Measurements from ENCODE around the gene FOXD4L1. TPM values are rescaled to one million over a fixed set of nuclear protein-coding genes. Genes with fewer than 3 reads are reported as not detected.
"Not testable (repeated sequence)": the region's sequence is repeated elsewhere in the genome, so short reads cannot be mapped to it uniquely, and the experiment has no call there.

Gene FOXD4L1
- total RNA-seq: under 1 TPM; 0.11 to 0.32 TPM

GRCh38 chr2:113498365-113498764 is at the start of gene FOXD4L1:
Gene FOXD4L1 (plus strand): TSS chr2:113498665. CDS start chr2:113499257, 592 bp downstream.
- H3K4me1 Mint-ChIP-seq; H3K9me3 Mint-ChIP-seq; H3K27ac Mint-ChIP-seq; ATAC-seq (replicated peaks): not testable (repeated sequence)
- H3K4me3 Mint-ChIP-seq: peak within 1 kb of the TSS; percentile 27
- H3K27me3 Mint-ChIP-seq: peaks cover 18% of the 10 kb centered on the region
- H3K36me3 Mint-ChIP-seq (ENCODE audit: low read depth): peaks cover 12% of the 10 kb centered on the region

DNA sequence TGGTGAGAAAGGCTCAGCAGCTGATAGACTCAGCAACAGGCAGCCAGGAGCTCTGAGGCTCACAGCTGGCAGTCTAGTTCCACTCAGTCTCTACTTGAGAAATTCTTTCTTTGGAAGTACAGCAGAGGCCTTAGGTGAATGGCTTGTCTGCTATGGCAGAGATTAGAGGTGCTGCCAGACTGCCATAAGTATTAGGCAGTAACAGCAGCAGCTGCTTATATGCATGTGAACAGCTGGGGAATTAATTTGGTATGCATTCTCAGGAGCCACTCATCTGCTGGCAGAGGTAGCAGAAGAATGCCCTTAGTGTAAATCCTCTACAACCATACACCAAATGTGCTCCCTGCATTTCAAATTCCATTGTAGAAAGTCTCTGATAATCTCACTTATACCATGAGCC is 32.7 kb upstream of the FOXD4L1 start:
- not testable (repeated sequence) for ATAC-seq (replicated peaks); H3K4me1 Mint-ChIP-seq; H3K36me3 Mint-ChIP-seq (ENCODE audit: low read depth); H3K4me3 Mint-ChIP-seq; H3K27ac Mint-ChIP-seq; H3K27me3 Mint-ChIP-seq; H3K9me3 Mint-ChIP-seq

- H3K27me3 Mint-ChIP-seq; ATAC-seq (replicated peaks); H3K27ac Mint-ChIP-seq; H3K4me3 Mint-ChIP-seq; H3K4me1 Mint-ChIP-seq; H3K9me3 Mint-ChIP-seq: not testable (repeated sequence)
- peaks cover 41% of the 10 kb centered on the region for H3K36me3 Mint-ChIP-seq (ENCODE audit: low read depth)
Measured at GRCh38 chr2:113476688-113477368, 21.6 kb upstream of the FOXD4L1 start.

DNA sequence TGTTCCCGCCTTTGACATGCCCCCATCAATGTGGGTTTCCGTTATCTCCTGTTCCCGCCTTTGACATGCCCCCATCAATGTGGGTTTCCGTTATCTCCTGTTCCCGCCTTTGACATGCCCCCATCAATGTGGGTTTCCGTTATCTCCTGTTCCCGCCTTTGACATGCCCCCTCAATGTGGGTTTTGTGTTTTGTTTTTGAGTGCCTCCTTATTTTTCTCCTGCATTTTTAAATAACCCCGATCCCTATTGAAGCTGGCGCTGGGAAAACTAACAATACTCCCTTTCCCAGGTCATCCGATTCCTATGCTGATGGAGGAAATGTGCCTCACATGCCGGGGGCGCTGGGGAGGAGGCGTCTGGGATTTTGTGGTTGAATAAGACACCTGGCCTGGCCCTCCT is 1.9 kb upstream of the FOXD4L1 start:
- ATAC-seq (replicated peaks); H3K27ac Mint-ChIP-seq; H3K9me3 Mint-ChIP-seq; H3K4me1 Mint-ChIP-seq; H3K27me3 Mint-ChIP-seq; H3K4me3 Mint-ChIP-seq: not testable (repeated sequence)
- peaks cover 12% of the 10 kb centered on the region for H3K36me3 Mint-ChIP-seq (ENCODE audit: low read depth)

- H3K27ac Mint-ChIP-seq; H3K4me1 Mint-ChIP-seq; H3K9me3 Mint-ChIP-seq; ATAC-seq (replicated peaks): not testable (repeated sequence)
- Mint-ChIP-seq H3K4me3 (peak overlapping the region; percentile 27), H3K27me3 (peaks cover 18% of the 10 kb centered on the region), H3K36me3 (ENCODE audit: low read depth) (peaks cover 12% of the 10 kb centered on the region)
Measured at GRCh38 chr2:113499019-113499885, 787 bp downstream of the FOXD4L1 start.

DNA sequence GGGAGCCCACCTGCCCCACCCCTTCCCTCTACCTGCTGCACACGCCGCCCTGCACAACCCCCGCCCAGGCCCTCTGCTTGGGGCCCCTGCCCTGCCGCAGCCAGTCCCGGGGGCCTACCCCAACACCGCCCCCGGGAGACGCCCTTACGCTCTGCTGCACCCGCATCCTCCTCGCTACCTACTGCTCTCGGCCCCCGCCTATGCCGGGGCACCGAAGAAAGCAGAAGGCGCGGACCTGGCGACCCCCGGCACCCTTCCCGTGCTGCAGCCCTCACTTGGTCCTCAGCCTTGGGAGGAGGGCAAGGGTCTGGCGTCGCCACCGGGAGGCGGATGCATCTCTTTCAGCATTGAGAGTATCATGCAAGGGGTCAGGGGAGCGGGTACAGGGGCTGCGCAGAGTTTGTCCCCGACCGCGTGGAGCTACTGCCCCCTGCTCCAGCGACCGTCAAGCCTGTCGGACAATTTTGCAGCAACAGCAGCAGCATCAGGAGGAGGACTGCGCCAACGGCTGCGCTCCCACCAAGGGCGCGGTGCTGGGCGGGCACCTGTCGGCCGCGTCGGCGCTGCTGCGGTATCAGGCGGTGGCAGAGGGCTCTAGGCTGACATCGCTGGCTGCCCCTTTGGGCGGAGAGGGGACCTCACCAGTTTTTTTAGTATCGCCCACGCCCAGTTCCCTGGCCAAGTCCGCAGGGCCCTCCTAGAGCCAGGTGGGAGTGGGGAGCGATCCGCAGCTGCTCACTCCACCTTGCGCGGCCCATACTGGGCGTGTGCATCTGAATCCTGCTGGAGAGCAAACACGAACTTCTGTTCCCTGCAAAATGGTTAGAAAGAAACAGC is 1.6 kb downstream of the FOXD4L1 start:
- not testable (repeated sequence) for H3K27ac Mint-ChIP-seq; H3K9me3 Mint-ChIP-seq; ATAC-seq (replicated peaks); H3K4me1 Mint-ChIP-seq
- H3K27me3 Mint-ChIP-seq: peaks cover 18% of the 10 kb centered on the region
- H3K36me3 Mint-ChIP-seq (ENCODE audit: low read depth): peaks cover 12% of the 10 kb centered on the region
- peak overlapping the region; percentile 58 for H3K4me3 Mint-ChIP-seq

DNA sequence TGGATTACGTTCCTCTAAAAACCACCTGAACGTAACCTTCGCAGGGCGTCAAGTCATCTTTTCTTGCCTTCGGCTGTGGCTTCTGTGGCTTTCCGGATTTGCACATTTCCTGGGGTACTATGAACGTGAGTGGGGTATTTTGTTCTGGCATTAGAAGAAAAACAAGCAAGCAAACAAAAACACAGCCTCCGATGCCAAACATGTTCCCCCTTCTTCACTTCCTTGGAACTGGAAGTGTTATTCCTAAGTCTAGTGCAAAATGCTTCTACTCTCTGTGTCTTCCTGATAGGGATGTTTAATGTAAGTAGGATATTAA is 2.2 kb downstream of the FOXD4L1 start:
- not testable (repeated sequence) for ATAC-seq (replicated peaks); H3K9me3 Mint-ChIP-seq; H3K4me1 Mint-ChIP-seq; H3K27ac Mint-ChIP-seq
- Mint-ChIP-seq H3K4me3 (peak overlapping the region; percentile 58), H3K27me3 (peaks cover 18% of the 10 kb centered on the region), H3K36me3 (ENCODE audit: low read depth) (peaks cover 12% of the 10 kb centered on the region)

GRCh38 chr2:113502216-113503093 is 4.0 kb downstream of the FOXD4L1 start:
- peak overlapping the region; percentile 66 for H3K4me3 Mint-ChIP-seq
- ATAC-seq (replicated peaks): peak; percentile 36
- not testable (repeated sequence) for H3K36me3 Mint-ChIP-seq (ENCODE audit: low read depth); H3K9me3 Mint-ChIP-seq; H3K4me1 Mint-ChIP-seq; H3K27ac Mint-ChIP-seq
- peaks cover 21% of the 10 kb centered on the region for H3K27me3 Mint-ChIP-seq

DNA sequence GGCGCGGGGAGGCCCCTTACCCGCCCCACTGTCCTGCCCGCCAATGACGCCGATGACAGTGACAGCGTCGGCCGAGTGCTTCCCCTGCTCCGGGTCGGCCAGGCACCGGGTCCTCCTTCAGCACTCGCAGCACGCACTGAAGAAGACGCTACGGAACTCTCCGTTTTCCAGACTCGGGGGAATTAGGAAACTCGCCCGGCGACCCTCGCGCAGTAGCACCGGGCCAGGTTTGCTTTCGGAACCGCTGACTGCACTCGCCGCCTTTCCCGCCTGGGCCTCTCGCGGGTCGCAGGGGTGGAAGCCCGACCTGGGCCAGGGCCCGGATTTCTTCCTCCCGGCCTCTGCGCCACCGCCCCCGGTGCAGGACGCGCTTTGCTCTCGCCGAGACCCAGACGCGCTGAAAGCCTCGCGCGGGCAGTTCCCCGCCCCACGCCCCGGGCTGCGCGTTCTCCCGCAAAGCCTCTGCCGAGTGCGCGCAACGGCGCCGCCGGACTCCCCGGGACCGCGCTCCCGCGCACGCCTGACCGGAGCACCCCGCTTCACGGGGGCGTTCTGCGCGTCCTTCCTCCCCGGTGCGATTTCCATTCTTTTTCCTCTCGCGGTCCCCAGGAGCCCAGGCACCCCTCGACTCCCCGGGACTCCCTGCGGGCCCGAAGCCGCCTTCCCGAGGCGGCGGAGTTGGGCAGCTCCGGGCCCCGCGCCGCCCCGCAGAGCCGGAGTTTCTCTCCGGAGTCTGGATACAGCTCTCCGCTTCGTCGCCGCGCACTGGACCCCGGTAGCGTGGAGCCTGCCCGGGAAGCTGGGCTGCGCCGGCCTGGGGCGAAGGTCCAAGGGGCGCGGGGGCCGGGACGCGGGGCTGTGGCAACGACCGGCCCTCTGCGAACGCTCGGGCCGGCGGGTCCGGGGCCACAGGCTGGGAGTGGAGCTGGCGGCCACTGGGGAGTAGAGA is 4.9 kb downstream of the FOXD4L1 start:
- H3K36me3 Mint-ChIP-seq (ENCODE audit: low read depth); H3K9me3 Mint-ChIP-seq; H3K4me1 Mint-ChIP-seq; H3K27ac Mint-ChIP-seq: not testable (repeated sequence)
- Mint-ChIP-seq H3K4me3 (peak overlapping the region; percentile 66), H3K27me3 (peaks cover 22% of the 10 kb centered on the region)
- peak; percentile 94 for ATAC-seq (replicated peaks)

DNA sequence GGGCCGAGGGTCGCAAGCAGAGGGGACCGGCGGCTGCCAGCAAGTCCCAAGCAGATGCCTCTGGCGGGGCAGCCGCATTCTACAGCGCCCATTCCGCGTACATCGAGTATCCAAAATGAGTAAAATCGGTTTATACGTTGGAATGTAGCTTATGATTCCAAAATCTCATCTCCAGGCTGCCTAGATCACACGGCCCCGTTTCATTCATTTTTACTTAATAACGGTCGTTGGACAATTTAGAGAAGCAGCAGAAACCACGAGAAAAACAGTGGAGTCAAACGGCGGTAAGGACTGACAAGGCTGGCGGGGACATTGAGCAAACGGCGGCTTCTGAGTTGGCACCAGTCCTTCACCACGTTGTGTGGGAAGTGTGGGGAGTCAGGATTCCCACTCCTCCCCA is 5.6 kb downstream of the FOXD4L1 start:
- H3K4me1 Mint-ChIP-seq; H3K36me3 Mint-ChIP-seq (ENCODE audit: low read depth); ATAC-seq (replicated peaks); H3K9me3 Mint-ChIP-seq; H3K27ac Mint-ChIP-seq: not testable (repeated sequence)
- H3K4me3 Mint-ChIP-seq: peak overlapping the region; percentile 19
- H3K27me3 Mint-ChIP-seq: peaks cover 26% of the 10 kb centered on the region

DNA sequence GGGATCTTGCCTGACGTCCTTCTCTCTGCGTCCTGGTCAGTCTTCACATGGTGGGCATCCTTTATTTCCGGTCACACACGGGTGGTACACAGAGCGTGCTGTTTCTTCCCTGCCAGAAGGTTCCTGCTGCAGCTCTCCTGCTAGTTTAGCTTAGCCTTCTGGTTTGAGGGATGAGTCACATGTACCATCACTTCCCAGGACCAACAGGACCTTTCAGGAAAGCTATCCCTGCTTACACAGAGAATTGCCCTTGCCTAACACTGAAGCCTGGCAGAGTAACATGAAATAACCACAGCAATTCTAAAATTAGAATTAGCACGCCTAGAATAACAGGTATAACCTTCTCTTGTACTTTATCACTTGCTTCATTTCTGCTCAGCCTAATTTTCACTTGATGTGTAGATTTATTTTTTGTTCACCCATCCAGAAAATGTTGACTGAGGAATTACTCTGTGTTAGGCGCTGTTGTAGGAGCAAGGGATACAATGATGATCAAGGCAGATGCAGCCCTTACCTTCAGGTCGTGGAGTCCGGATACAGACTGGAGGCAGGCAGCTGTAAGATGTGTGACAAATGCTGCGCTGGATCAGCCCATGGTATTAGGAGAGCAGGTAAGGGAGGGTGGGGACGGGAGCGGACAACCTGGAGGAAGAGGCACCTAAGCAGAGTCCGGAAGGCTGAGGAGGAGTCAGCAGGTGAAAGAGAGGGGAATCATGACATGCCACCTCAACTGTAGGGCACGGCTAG is 9.1 kb downstream of the FOXD4L1 start:
- H3K9me3 Mint-ChIP-seq; H3K4me1 Mint-ChIP-seq; H3K27ac Mint-ChIP-seq; ATAC-seq (replicated peaks); H3K4me3 Mint-ChIP-seq; H3K36me3 Mint-ChIP-seq (ENCODE audit: low read depth): not testable (repeated sequence)
- peaks cover 19% of the 10 kb centered on the region for H3K27me3 Mint-ChIP-seq

DNA sequence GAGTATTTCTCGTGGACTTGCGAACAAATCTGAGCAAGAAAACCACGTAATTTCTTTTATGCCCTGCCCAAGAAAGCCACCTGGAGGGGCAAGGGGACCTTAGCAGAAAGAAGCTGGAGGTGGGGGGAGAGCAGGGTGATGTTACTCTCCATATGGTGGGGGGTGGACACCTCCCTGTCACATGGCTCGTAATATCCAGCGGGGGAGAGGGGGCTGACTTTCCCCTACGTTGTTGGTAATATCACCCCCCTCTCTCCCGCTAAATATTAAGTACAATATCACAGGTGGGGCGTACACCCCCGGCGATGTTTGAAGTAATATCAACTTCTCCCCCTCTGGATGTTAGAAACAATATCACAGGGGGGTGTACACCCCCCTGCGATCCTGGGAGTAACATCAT is 9.7 kb downstream of the FOXD4L1 start:
- not testable (repeated sequence) for H3K9me3 Mint-ChIP-seq; H3K4me1 Mint-ChIP-seq; H3K4me3 Mint-ChIP-seq; H3K27ac Mint-ChIP-seq; H3K36me3 Mint-ChIP-seq (ENCODE audit: low read depth); ATAC-seq (replicated peaks)
- H3K27me3 Mint-ChIP-seq: peaks cover 16% of the 10 kb centered on the region

- not testable (repeated sequence) for H3K9me3 Mint-ChIP-seq; H3K4me1 Mint-ChIP-seq; H3K36me3 Mint-ChIP-seq (ENCODE audit: low read depth); H3K27ac Mint-ChIP-seq; ATAC-seq (replicated peaks); H3K4me3 Mint-ChIP-seq
- peaks cover 20% of the 10 kb centered on the region for H3K27me3 Mint-ChIP-seq
Measured at GRCh38 chr2:113510913-113511312, 12.4 kb downstream of the FOXD4L1 start.
